Endothelial cell of umbilical vein (primary cell): ENCODE data around the gene GRM7. TPM values are rescaled to one million over a fixed set of nuclear protein-coding genes. Genes with fewer than 3 reads are reported as not detected.

Experiments
- BruUV-seq: library from RNA; stranded (reverse); fragments of 400-500 nt; replicated peaks from 2 replicates; lab custom pipeline; 2021; lab: Mats Ljungman, UMichigan
- CTCF ChIA-PET: fragments of 300-600, 350-600 bp; sonication (Branson Sonifier 250); formaldehyde crosslinking; loops from one replicate; lab custom pipeline; 2021; ENCODE audit warnings: antibody characterized with exemption, inconsistent platforms; lab: Charles Lee
- POLR2A ChIA-PET: fragments of 300-600, 350-600 bp; sonication (Branson Sonifier 250); formaldehyde crosslinking; loops from one replicate; lab custom pipeline; 2021; ENCODE audit warnings: antibody characterized with exemption, inconsistent platforms; lab: Charles Lee
- DNase-seq: peaks from one replicate; pipeline ENCODE4 v3.0.0-alpha.2; 2011; ENCODE audit warnings: low read depth, low spot score
- FAIRE-seq: peaks from 2 replicates; lab custom pipeline; 2011; peaks lifted over from hg19 to GRCh38; lab: Jason Lieb, UNC
- H2AFZ ChIP-seq: 2 replicates; pipeline ENCODE4 v1.6.0; 2012; ENCODE audit warnings: low read depth, low read length, control low read depth, inconsistent platforms
- H3K27ac ChIP-seq: 2 replicates; pipeline ENCODE4 v1.5.1; 2011; ENCODE audit warnings: low read depth, mild to moderate bottlenecking, control low read depth, low read length, moderate library complexity; ENCODE audit not compliant: insufficient read depth
- H3K27me3 ChIP-seq, 2 experiments: 2 replicates each; pipeline versions ENCODE4 v1.6.0 to v1.6.1; 2011; ENCODE audit warnings: low read length in 2 of 2, mixed read lengths in 1 of 2; ENCODE audit not compliant: control insufficient read depth in 2 of 2, insufficient read depth in 2 of 2
- H3K36me3 ChIP-seq, 2 experiments: 2 replicates in 1 of 2; 3 replicates in 1 of 2; pipeline ENCODE4 v1.5.1; 2011; ENCODE audit warnings: low read length in 2 of 2, mild to moderate bottlenecking in 1 of 2, moderate library complexity in 1 of 2; ENCODE audit not compliant: control insufficient read depth in 2 of 2, insufficient read depth in 2 of 2; ENCODE audit errors: extremely low read depth in 1 of 2
- H3K4me1 ChIP-seq: 3 replicates; pipeline ENCODE4 v1.5.1; 2011; ENCODE audit warnings: mild to moderate bottlenecking, low read length; ENCODE audit not compliant: control insufficient read depth, insufficient read depth; ENCODE audit errors: extremely low read depth
- H3K4me2 ChIP-seq: 2 replicates; pipeline ENCODE4 v1.6.1; 2011; ENCODE audit warnings: low read length, control low read depth, mixed read lengths; ENCODE audit not compliant: insufficient read depth
- H3K4me3 ChIP-seq, 3 experiments: fragments of 200-600 bp in 1 of 3; sonication (generic), shearing (Covaris generic) in 1 of 3; replicated peaks in 1 of 3; 2 replicates each; pipeline ENCODE4 v1.5.1; 2011 to 2016; ENCODE audit warnings: control low read depth in 3 of 3, low read length in 3 of 3, mild to moderate bottlenecking in 2 of 3, inconsistent platforms in 1 of 3, low read depth in 1 of 3, moderate library complexity in 1 of 3; ENCODE audit not compliant: insufficient read depth in 1 of 3
- H3K79me2 ChIP-seq: 2 replicates; pipeline ENCODE4 v1.6.0; 2012; ENCODE audit warnings: low read length, inconsistent platforms; ENCODE audit not compliant: control insufficient read depth, insufficient read depth
- H3K9ac ChIP-seq: replicated peaks from 2 replicates; pipeline ENCODE3; 2011; ENCODE audit warnings: low read length, control low read depth; ENCODE audit not compliant: insufficient read depth; ENCODE audit errors: extremely low read depth
- H3K9me1 ChIP-seq: replicated peaks from 3 replicates; pipeline ENCODE4 v1.6.0; 2011; ENCODE audit warnings: mild to moderate bottlenecking, low read length; ENCODE audit not compliant: control insufficient read depth, insufficient read depth; ENCODE audit errors: extremely low read depth
- H3K9me3 ChIP-seq: replicated peaks from 2 replicates; pipeline ENCODE4 v1.5.1; 2012; ENCODE audit warnings: low read length, inconsistent platforms; ENCODE audit not compliant: control insufficient read depth, insufficient read depth
- H4K20me1 ChIP-seq: replicated peaks from 2 replicates; pipeline ENCODE3; 2011; ENCODE audit warnings: mild to moderate bottlenecking, low read length; ENCODE audit not compliant: control insufficient read depth, insufficient read depth; ENCODE audit errors: extremely low read depth
- EZH2 ChIP-seq: IDR thresholded peaks from 2 replicates; pipeline ENCODE4 v1.6.1; 2012; ENCODE audit warnings: borderline replicate concordance, low read depth, mild to moderate bottlenecking, moderate library complexity, low read length, inconsistent platforms; ENCODE audit not compliant: severe bottlenecking
- FOS ChIP-seq: IDR thresholded peaks from 2 replicates; pipeline ENCODE4 v1.6.1; 2011; ENCODE audit warnings: mild to moderate bottlenecking, low read length, moderate library complexity, borderline replicate concordance; ENCODE audit not compliant: insufficient read depth
- GATA2 ChIP-seq: IDR thresholded peaks from 2 replicates; pipeline ENCODE4 v1.7.0; 2011; ENCODE audit warnings: low read depth, mild to moderate bottlenecking, moderate library complexity, mixed read lengths, low read length; ENCODE audit not compliant: insufficient read length, insufficient read depth
- JUN ChIP-seq: IDR thresholded peaks from 2 replicates; pipeline ENCODE4 v1.6.1; 2011; ENCODE audit warnings: borderline replicate concordance, low read depth; ENCODE audit not compliant: insufficient read length, insufficient read depth
- MYC ChIP-seq: IDR thresholded peaks from one replicate; pipeline ENCODE4 v1.6.1; 2011; ENCODE audit warnings: mild to moderate bottlenecking, low read depth, low read length
- POLR2A ChIP-seq: IDR thresholded peaks from 2 replicates; pipeline ENCODE4 v1.6.1; 2012; ENCODE audit warnings: low read depth, mild to moderate bottlenecking, control low read depth, low read length
- POLR2AphosphoS5 ChIP-seq: IDR thresholded peaks from 2 replicates; pipeline ENCODE4 v1.6.1; 2012; ENCODE audit warnings: low read depth, mild to moderate bottlenecking, control low read depth, low read length, moderate library complexity; ENCODE audit not compliant: insufficient read depth
- dilution Hi-C: fragments of 300-500 bp; cut with MboI; formaldehyde crosslinking; loops from one replicate; pipeline ENCODE4 v1.15.0; 2019; ENCODE audit warnings: low sequenced_read_pairs; ENCODE audit not compliant: extremely low pct_ligation_motif_present
- intact Hi-C: fragments of 100-400 bp; cut with micrococcal nuclease; formaldehyde crosslinking; loops from one replicate; pipeline ENCODE4 v1.10.0; 2022
- polyA plus RNA-seq, 4 experiments: library from polyadenylated mRNA; depleted of rRNA in 3 of 4; stranded (reverse) in 3 of 4; unstranded in 1 of 4; fragments of >200 nt; gene quantifications; 2 replicates each; pipeline versions ENCODE4 v1.2.1 to v1.2.3, GENCODE V29; 2011 to 2012; ENCODE audit warnings: missing spikeins in 1 of 4
- total RNA-seq: library from RNA; stranded (reverse); gene quantifications from 2 replicates; pipeline ENCODE4 v1.2.3, GENCODE V29; 2021
- TF ChIP-seq, protein P1 (sequence below), 2 donors: IDR thresholded peaks; 1 replicate in 1 of 2; 2 replicates in 1 of 2; pipeline ENCODE4 v1.5.1; 2011; ENCODE audit warnings: low read length in 2 of 2, mild to moderate bottlenecking in 2 of 2, moderate library complexity in 2 of 2, control low read depth in 1 of 2, inconsistent platforms in 1 of 2, low read depth in 1 of 2; ENCODE audit not compliant: insufficient read depth in 1 of 2; ENCODE audit errors: extremely low read depth in 1 of 2
- TF ChIP-seq, protein P2 (sequence below): IDR thresholded peaks from 2 replicates; pipeline ENCODE4 v1.6.1; 2011; ENCODE audit not compliant: insufficient read depth, insufficient read length

The GRM7 gene
- total and polyA plus RNA-seq, 2 donors (not counting 3 experiments of a cell fraction or from before 2014, with no cell fraction given): 0.12 TPM; not detected in 1

DNA sequence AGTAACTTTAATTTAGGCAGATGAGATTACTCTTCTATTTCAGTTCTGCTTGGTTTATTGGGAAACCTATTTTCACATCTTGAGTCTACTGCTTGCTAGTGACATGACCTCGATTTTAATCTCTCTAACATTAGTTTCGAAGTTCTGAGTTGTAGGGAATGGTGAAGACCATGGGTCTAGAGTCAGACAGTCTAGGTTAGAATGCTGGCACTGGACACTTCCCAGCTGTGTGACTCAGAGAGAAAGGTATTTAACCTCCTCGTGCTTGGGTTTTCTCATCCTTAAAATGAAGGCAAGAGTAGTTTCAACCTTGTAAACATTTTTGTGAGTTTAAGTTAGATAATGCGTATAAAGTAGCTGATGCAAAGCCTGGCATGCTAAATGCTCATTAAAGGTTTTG, 422.1 kb downstream of the GRM7 start:
- no peak for FAIRE-seq
- BruUV-seq: no TSS peak

More for the DNA sequence above, 422.1 kb downstream of the GRM7 start:
- Histone ChIP-seq H3K36me3 (no peaks in the 10 kb centered on the region), H2AFZ (no peak overlapping the region), H3K4me2 (no peak overlapping the region), H3K9ac (no peak overlapping the region), H4K20me1 (no peaks in the 10 kb centered on the region), H3K27ac (no peak overlapping the region), H3K9me3 (no peaks in the 10 kb centered on the region), H3K27me3 (no peaks in the 10 kb centered on the region), H3K4me3 (no peak overlapping the region), H3K4me1 (peaks cover 9% of the 10 kb centered on the region), H3K9me1 (no peaks in the 10 kb centered on the region), H3K79me2 (no peaks in the 10 kb centered on the region)
- TF ChIP-seq POLR2AphosphoS5 (no peak), POLR2A (no peak), GATA2 (no peak), EZH2 (no peak), MYC (no peak), FOS (no peak), JUN (no peak)
- TF ChIP-seq, protein P1, sequence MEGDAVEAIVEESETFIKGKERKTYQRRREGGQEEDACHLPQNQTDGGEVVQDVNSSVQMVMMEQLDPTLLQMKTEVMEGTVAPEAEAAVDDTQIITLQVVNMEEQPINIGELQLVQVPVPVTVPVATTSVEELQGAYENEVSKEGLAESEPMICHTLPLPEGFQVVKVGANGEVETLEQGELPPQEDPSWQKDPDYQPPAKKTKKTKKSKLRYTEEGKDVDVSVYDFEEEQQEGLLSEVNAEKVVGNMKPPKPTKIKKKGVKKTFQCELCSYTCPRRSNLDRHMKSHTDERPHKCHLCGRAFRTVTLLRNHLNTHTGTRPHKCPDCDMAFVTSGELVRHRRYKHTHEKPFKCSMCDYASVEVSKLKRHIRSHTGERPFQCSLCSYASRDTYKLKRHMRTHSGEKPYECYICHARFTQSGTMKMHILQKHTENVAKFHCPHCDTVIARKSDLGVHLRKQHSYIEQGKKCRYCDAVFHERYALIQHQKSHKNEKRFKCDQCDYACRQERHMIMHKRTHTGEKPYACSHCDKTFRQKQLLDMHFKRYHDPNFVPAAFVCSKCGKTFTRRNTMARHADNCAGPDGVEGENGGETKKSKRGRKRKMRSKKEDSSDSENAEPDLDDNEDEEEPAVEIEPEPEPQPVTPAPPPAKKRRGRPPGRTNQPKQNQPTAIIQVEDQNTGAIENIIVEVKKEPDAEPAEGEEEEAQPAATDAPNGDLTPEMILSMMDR (IDR thresholded peaks at IDR 0.05; ENCODE audit: extremely low read depth in 1 of 2, insufficient read depth in 1 of 2, low read depth in 1 of 2, low read length in 2 of 2): no peak
- TF ChIP-seq, protein P2, sequence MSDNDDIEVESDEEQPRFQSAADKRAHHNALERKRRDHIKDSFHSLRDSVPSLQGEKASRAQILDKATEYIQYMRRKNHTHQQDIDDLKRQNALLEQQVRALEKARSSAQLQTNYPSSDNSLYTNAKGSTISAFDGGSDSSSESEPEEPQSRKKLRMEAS: no peak
- DNase-seq: no peak
- POLR2A ChIA-PET: no interaction called here
- dilution Hi-C loops: no loop called here
- CTCF ChIA-PET: interaction anchor here (0.6 kb wide), 1 partner anchor 399 kb away, joined by 3 read pairs; no protein-coding TSS in a partner anchor
- intact Hi-C loops: loop anchor here (10.0 kb wide), 1 partner anchor 522 kb away; no protein-coding TSS in a partner anchor
